Glutamatergic neuron (in vitro differentiated cells): ENCODE results near the gene CCER1. TPM values are rescaled to one million over a fixed set of nuclear protein-coding genes. Genes with fewer than 3 reads are reported as not detected.

Source experiments
- DNase-seq: peaks from one replicate; pipeline ENCODE4 v3.0.0; 2022
- H3K27ac Mint-ChIP-seq: one replicate; pipeline ENCODE4 v1.8.0; 2020; ENCODE audit warnings: mild to moderate bottlenecking, mixed read lengths, inconsistent platforms; ENCODE audit not compliant: unreplicated experiment
- H3K27me3 Mint-ChIP-seq: one replicate; pipeline ENCODE4 v1.8.0; 2020; ENCODE audit warnings: mild to moderate bottlenecking, moderate library complexity, mixed read lengths, inconsistent platforms; ENCODE audit not compliant: unreplicated experiment
- H3K36me3 Mint-ChIP-seq: one replicate; pipeline ENCODE4 v1.8.0; 2020; ENCODE audit warnings: mild to moderate bottlenecking, mixed read lengths, inconsistent platforms; ENCODE audit not compliant: unreplicated experiment
- H3K4me1 Mint-ChIP-seq: one replicate; pipeline ENCODE4 v1.8.0; 2020; ENCODE audit warnings: mild to moderate bottlenecking, low read depth, mixed read lengths, inconsistent platforms; ENCODE audit not compliant: unreplicated experiment
- H3K4me3 Mint-ChIP-seq: one replicate; pipeline ENCODE4 v1.8.0; 2020; ENCODE audit warnings: mild to moderate bottlenecking, mixed read lengths, inconsistent platforms; ENCODE audit not compliant: unreplicated experiment
- H3K9me3 Mint-ChIP-seq: one replicate; pipeline ENCODE4 v1.8.0; 2020; ENCODE audit warnings: mild to moderate bottlenecking, moderate library complexity, mixed read lengths, inconsistent platforms; ENCODE audit not compliant: unreplicated experiment
- CTCF ChIP-seq: fragments of 200-600 bp; sonication (generic); IDR thresholded peaks from one replicate; pipeline ENCODE4 v1.5.0; 2021; ENCODE audit not compliant: partially characterized antibody, unreplicated experiment
- long read RNA-seq: library from polyadenylated mRNA; unstranded; transcript quantifications from one replicate; pipeline ENCODE4 v2.0.0, GENCODE V29; 2020; ENCODE audit not compliant: unreplicated experiment
- total RNA-seq: library from RNA; stranded (reverse); fragmentation: NEBNext Ultra II Directional; extraction: Animal tissue kit (Norgen Biotek cat#: 25700); gene quantifications from one replicate; pipeline ENCODE4 v1.2.1, GENCODE V29; 2021; ENCODE audit not compliant: unreplicated experiment

Gene CCER1
- not detected for total RNA-seq
- long read RNA-seq = 0 reads

GRCh38 chr12:90954921-90955320, at the start of gene CCER1:
TSS of gene CCER1 (minus strand) at chr12:90955176. CDS start at chr12:90954742, 434 bp downstream.
- Mint-ChIP-seq H3K4me1 (no peaks in the 10 kb centered on the region), H3K9me3 (no peaks in the 10 kb centered on the region), H3K36me3 (no peaks in the 10 kb centered on the region), H3K27me3 (peaks cover 2% of the 10 kb centered on the region), H3K27ac (no peak within 1 kb of the TSS), H3K4me3 (no peak within 1 kb of the TSS)
- no peak for DNase-seq
- no peak for TF ChIP-seq CTCF

DNA sequence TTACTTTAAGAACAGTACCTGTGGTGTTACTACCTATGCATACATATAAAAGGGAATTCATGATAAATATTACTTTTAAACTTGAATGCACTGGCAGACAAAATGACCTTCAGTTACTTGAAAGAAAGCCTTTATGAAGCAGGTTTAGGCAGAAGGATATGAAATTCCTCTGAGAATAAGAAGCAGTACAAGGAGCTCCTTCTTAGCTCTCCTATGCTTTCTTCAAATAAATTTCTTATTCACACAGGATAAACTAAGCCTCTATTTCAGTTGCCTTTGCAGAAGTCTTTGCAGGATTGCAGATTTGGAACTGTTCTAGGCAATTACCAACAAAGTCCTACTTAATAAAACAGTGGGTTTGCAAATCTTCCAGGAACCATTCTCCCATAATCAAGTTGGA, 48.8 kb upstream of the CCER1 start:
- DNase-seq = no peak
- H3K36me3 Mint-ChIP-seq = no peaks in the 10 kb centered on the region
- H3K9me3 Mint-ChIP-seq = no peaks in the 10 kb centered on the region
- no peak overlapping the region for H3K27ac Mint-ChIP-seq
- no peak for TF ChIP-seq CTCF
- no peak overlapping the region for H3K4me3 Mint-ChIP-seq
- no peaks in the 10 kb centered on the region for H3K4me1 Mint-ChIP-seq
- H3K27me3 Mint-ChIP-seq = no peaks in the 10 kb centered on the region

GRCh38 chr12:91001306-91001705, 46.3 kb upstream of the CCER1 start:
- TF ChIP-seq CTCF = no peak
- no peak overlapping the region for H3K4me3 Mint-ChIP-seq
- no peaks in the 10 kb centered on the region for H3K9me3 Mint-ChIP-seq
- no peak overlapping the region for H3K27ac Mint-ChIP-seq
- H3K27me3 Mint-ChIP-seq = no peaks in the 10 kb centered on the region
- DNase-seq = no peak
- H3K36me3 Mint-ChIP-seq = no peaks in the 10 kb centered on the region
- H3K4me1 Mint-ChIP-seq = no peaks in the 10 kb centered on the region

DNA sequence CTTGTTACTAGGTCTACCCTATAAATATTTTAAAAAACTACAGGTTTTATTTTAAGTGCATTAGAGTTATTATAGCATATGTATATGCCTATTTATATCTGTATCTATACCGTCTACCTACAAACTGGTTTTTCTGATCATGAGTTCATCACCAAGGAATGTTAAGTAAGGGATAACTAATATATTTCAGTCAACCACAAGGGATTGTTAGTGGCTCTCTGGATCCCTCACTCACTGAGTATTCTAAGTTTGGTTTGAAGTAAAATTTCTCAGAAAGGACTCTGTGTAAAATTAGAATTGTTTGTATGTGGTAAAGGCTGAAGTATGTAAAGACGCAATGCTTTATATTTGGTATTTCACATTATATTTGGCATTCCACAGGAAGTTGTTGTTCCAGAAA, 45.0 kb upstream of the CCER1 start:
- Mint-ChIP-seq H3K36me3 (no peaks in the 10 kb centered on the region), H3K27me3 (no peaks in the 10 kb centered on the region), H3K27ac (no peak overlapping the region), H3K4me1 (no peaks in the 10 kb centered on the region), H3K4me3 (no peak overlapping the region), H3K9me3 (no peaks in the 10 kb centered on the region)
- DNase-seq = no peak
- no peak for TF ChIP-seq CTCF

GRCh38 chr12:90999527-90999926, 44.6 kb upstream of the CCER1 start:
- no peaks in the 10 kb centered on the region for H3K27me3 Mint-ChIP-seq
- no peak for DNase-seq
- no peaks in the 10 kb centered on the region for H3K4me1 Mint-ChIP-seq
- no peak overlapping the region for H3K4me3 Mint-ChIP-seq
- TF ChIP-seq CTCF = no peak
- H3K9me3 Mint-ChIP-seq = no peaks in the 10 kb centered on the region
- no peaks in the 10 kb centered on the region for H3K36me3 Mint-ChIP-seq
- H3K27ac Mint-ChIP-seq = no peak overlapping the region
